MCF 10A (cell line): Measurements from ENCODE around the gene ARRB1. TPM values are rescaled to one million over a fixed set of nuclear protein-coding genes. Genes with fewer than 3 reads are reported as not detected.

Source experiments
- BruUV-seq: library from RNA; stranded (reverse); fragments of 400-500 nt; replicated peaks from 2 replicates; lab custom pipeline; 2021; lab: Mats Ljungman, UMichigan
- CTCF ChIA-PET: fragments of 300-600 bp; sonication (Branson Sonifier 250); formaldehyde crosslinking; extraction: SDS; loops from one replicate; lab custom pipeline; 2021; ENCODE audit warnings: antibody characterized with exemption, inconsistent platforms; lab: Yijun Ruan, JAX
- POLR2A ChIA-PET: fragments of 300-600, 350-650 bp; sonication (Branson Sonifier 250); formaldehyde crosslinking; extraction: SDS; loops from one replicate; lab custom pipeline; 2020; ENCODE audit warnings: antibody characterized with exemption, inconsistent platforms; lab: Yijun Ruan, JAX
- DNase-seq: peaks from one replicate; pipeline ENCODE4 v3.0.0-alpha.2; 2018; ENCODE audit not compliant: unreplicated experiment
- H3K27ac Mint-ChIP-seq: one replicate; pipeline ENCODE4 v1.8.0; 2022; ENCODE audit warnings: mild to moderate bottlenecking, low read depth, mixed read lengths; ENCODE audit not compliant: unreplicated experiment
- H3K27me3 Mint-ChIP-seq: one replicate; pipeline ENCODE4 v1.8.0; 2022; ENCODE audit warnings: mixed read lengths; ENCODE audit not compliant: insufficient read depth, unreplicated experiment
- H3K36me3 Mint-ChIP-seq: one replicate; pipeline ENCODE4 v1.8.0; 2022; ENCODE audit warnings: mild to moderate bottlenecking, moderate library complexity, mixed read lengths; ENCODE audit not compliant: insufficient read depth, unreplicated experiment
- H3K4me1 Mint-ChIP-seq: one replicate; pipeline ENCODE4 v1.8.0; 2022; ENCODE audit warnings: mixed read lengths; ENCODE audit not compliant: insufficient read depth, unreplicated experiment
- H3K4me3 Mint-ChIP-seq: one replicate; pipeline ENCODE4 v1.8.0; 2022; ENCODE audit warnings: mild to moderate bottlenecking, moderate library complexity, mixed read lengths; ENCODE audit not compliant: unreplicated experiment
- H3K9me3 Mint-ChIP-seq: one replicate; pipeline ENCODE4 v1.8.0; 2022; ENCODE audit warnings: mixed read lengths; ENCODE audit not compliant: unreplicated experiment
- CTCF ChIP-seq: fragments of 200-600 bp; IDR thresholded peaks from one replicate; pipeline ENCODE4 v1.8.0; 2022; ENCODE audit warnings: antibody characterized with exemption, mild to moderate bottlenecking; ENCODE audit not compliant: unreplicated experiment
- intact Hi-C: fragments of 100-400 bp; cut with micrococcal nuclease; formaldehyde crosslinking; loops from 2 replicates; pipeline ENCODE4 v1.14.1; 2022
- total RNA-seq: library from RNA; stranded (reverse); gene quantifications from 2 replicates; pipeline ENCODE4 v1.2.3, GENCODE V29; 2022

The ARRB1 gene
- total RNA-seq, 1 experiment from 2014 or later, result 0.98 TPM

- ChIA-PET POLR2A (interaction anchor here (0.5 to 3.3 kb wide), 6 partner anchors 12 to 804 kb away, joined by 3 to 15 read pairs (median 3); no protein-coding TSS in a partner anchor), CTCF (interaction anchor here (0.5 to 13.7 kb wide), 39 partner anchors 9 to 591 kb away, joined by 3 to 453 read pairs (median 4); partner anchors contain the start of gene GDPD5)
- H3K4me1 Mint-ChIP-seq, result peaks cover 5% of the 10 kb centered on the region
- H3K36me3 Mint-ChIP-seq, result no peaks in the 10 kb centered on the region
- DNase-seq, result peak; percentile 86
- no peaks in the 10 kb centered on the region for H3K9me3 Mint-ChIP-seq
- H3K4me3 Mint-ChIP-seq, result no peak overlapping the region
- TF ChIP-seq CTCF, result peak; percentile 67
- no TSS peak for BruUV-seq
- no peaks in the 10 kb centered on the region for H3K27me3 Mint-ChIP-seq
- no peak overlapping the region for H3K27ac Mint-ChIP-seq
- intact Hi-C loops, result loop anchor here (1.0 to 2.0 kb wide), 3 partner anchors 56 to 144 kb away; no protein-coding TSS in a partner anchor
These were observed 37.2 kb upstream of the ARRB1 start for GRCh38 chr11:75388386-75389275.

GRCh38 chr11:75387736-75388294, 36.4 kb upstream of the ARRB1 start:
- intact Hi-C loops, result loop anchor here (1.0 to 2.0 kb wide), 3 partner anchors 57 to 144 kb away; no protein-coding TSS in a partner anchor
- Mint-ChIP-seq H3K4me3 (no peak overlapping the region), H3K4me1 (peaks cover 5% of the 10 kb centered on the region), H3K9me3 (no peaks in the 10 kb centered on the region), H3K36me3 (no peaks in the 10 kb centered on the region), H3K27ac (no peak overlapping the region), H3K27me3 (no peaks in the 10 kb centered on the region)
- DNase-seq, result no peak
- TF ChIP-seq CTCF, result no peak
- ChIA-PET POLR2A (interaction anchor here (0.5 to 3.3 kb wide), 5 partner anchors 13 to 805 kb away, joined by 3 to 15 read pairs (median 3); no protein-coding TSS in a partner anchor), CTCF (interaction anchor here (0.5 to 13.7 kb wide), 26 partner anchors 10 to 592 kb away, joined by 3 to 453 read pairs (median 4); partner anchors contain the start of gene GDPD5)
- no TSS peak for BruUV-seq

GRCh38 chr11:75386942-75387630, 35.6 kb upstream of the ARRB1 start:
- H3K4me1 Mint-ChIP-seq, result peaks cover 5% of the 10 kb centered on the region
- no peak for DNase-seq
- no peak overlapping the region for H3K4me3 Mint-ChIP-seq
- no peaks in the 10 kb centered on the region for H3K27me3 Mint-ChIP-seq
- CTCF ChIA-PET, result interaction anchor here (0.5 to 13.7 kb wide), 12 partner anchors 10 to 156 kb away, joined by 3 to 453 read pairs (median 18); partner anchors contain the start of gene GDPD5
- no TSS peak for BruUV-seq
- intact Hi-C loops, result no loop called here
- H3K9me3 Mint-ChIP-seq, result no peaks in the 10 kb centered on the region
- no peaks in the 10 kb centered on the region for H3K36me3 Mint-ChIP-seq
- TF ChIP-seq CTCF, result no peak
- no peak overlapping the region for H3K27ac Mint-ChIP-seq
- POLR2A ChIA-PET, result interaction anchor here (1.2 kb wide), 1 partner anchor 61 kb away, joined by 5 read pairs; no protein-coding TSS in a partner anchor
